CD14-positive monocyte (primary cell): Measurements from ENCODE around the gene WDSUB1. TPM values are rescaled to one million over a fixed set of nuclear protein-coding genes. Genes with fewer than 3 reads are reported as not detected.

Experiments used
- DNase-seq, 3 donors: peaks; one replicate each; pipeline ENCODE4 v3.0.0-alpha.2; 2011 to 2022
- H2AFZ ChIP-seq: 2 replicates; pipeline ENCODE4 v1.6.0; 2012; ENCODE audit warnings: mild to moderate bottlenecking, low read depth, low read length, inconsistent platforms; ENCODE audit not compliant: insufficient read depth, poor library complexity, severe bottlenecking
- H3K27ac ChIP-seq, 2 donors: 1 replicate in 1 of 2; 2 replicates in 1 of 2; pipeline ENCODE4 v1.5.1; 2012 to 2013; ENCODE audit warnings: low read length in 2 of 2, control low read depth in 1 of 2, inconsistent platforms in 1 of 2, low read depth in 1 of 2, mild to moderate bottlenecking in 1 of 2
- H3K27me3 ChIP-seq, 2 donors: one replicate each; pipeline versions ENCODE4 v1.6.0 to v1.6.1; 2011 to 2013; ENCODE audit warnings: low read length in 2 of 2; ENCODE audit not compliant: control insufficient read depth in 2 of 2, insufficient read depth in 2 of 2
- H3K36me3 ChIP-seq, 2 donors: replicated peaks in 1 of 2; 1 replicate in 1 of 2; 2 replicates in 1 of 2; pipeline versions ENCODE4 v1.5.1 to v1.6.1; 2012 to 2013; ENCODE audit warnings: low read length in 2 of 2, control low read depth in 1 of 2, inconsistent platforms in 1 of 2, mild to moderate bottlenecking in 1 of 2; ENCODE audit not compliant: insufficient read depth in 2 of 2, control insufficient read depth in 1 of 2
- H3K4me1 ChIP-seq, 2 donors: 1 replicate in 1 of 2; 2 replicates in 1 of 2; pipeline versions ENCODE4 v1.5.1 to v1.6.1; 2012 to 2013; ENCODE audit warnings: low read length in 2 of 2, control low read depth in 1 of 2, inconsistent platforms in 1 of 2, mild to moderate bottlenecking in 1 of 2, moderate library complexity in 1 of 2; ENCODE audit not compliant: insufficient read depth in 2 of 2, control insufficient read depth in 1 of 2
- H3K4me2 ChIP-seq: replicated peaks from 2 replicates; pipeline ENCODE3; 2012; ENCODE audit warnings: low read length, moderate library complexity, mild to moderate bottlenecking; ENCODE audit not compliant: poor library complexity, severe bottlenecking; ENCODE audit errors: extremely low read depth
- H3K4me3 ChIP-seq, 3 experiments: fragments of 200-600 bp in 1 of 3; sonication (generic) in 1 of 3; replicated peaks in 1 of 3; 1 replicate in 2 of 3; 2 replicates in 1 of 3; pipeline ENCODE4 v1.5.1; 2011 to 2013; ENCODE audit warnings: low read length in 3 of 3, mild to moderate bottlenecking in 3 of 3, control low read depth in 2 of 3, low read depth in 2 of 3, inconsistent platforms in 1 of 3, moderate library complexity in 1 of 3
- H3K79me2 ChIP-seq: 2 replicates; pipeline ENCODE4 v1.6.0; 2012; ENCODE audit warnings: mild to moderate bottlenecking, control low read depth, inconsistent platforms, low read length, moderate library complexity; ENCODE audit not compliant: insufficient read depth
- H3K9ac ChIP-seq: 2 replicates; pipeline ENCODE4 v1.6.0; 2017; ENCODE audit warnings: low read length, mild to moderate bottlenecking; ENCODE audit not compliant: insufficient read depth, poor library complexity, severe bottlenecking
- H3K9me3 ChIP-seq, 2 donors: replicated peaks in 1 of 2; 1 replicate in 1 of 2; 2 replicates in 1 of 2; pipeline versions ENCODE4 v1.5.1 to v1.6.1; 2012 to 2013; ENCODE audit warnings: low read length in 2 of 2, control low read depth in 1 of 2; ENCODE audit not compliant: control insufficient read depth in 1 of 2, insufficient read depth in 1 of 2
- H4K20me1 ChIP-seq: 2 replicates; pipeline ENCODE4 v1.6.0; 2012; ENCODE audit warnings: mild to moderate bottlenecking, low read length, control low read depth, moderate library complexity; ENCODE audit not compliant: insufficient read depth
- H3K27ac Mint-ChIP-seq, 7 donors: one replicate each; pipeline ENCODE4 v1.8.0; 2020; ENCODE audit warnings: mild to moderate bottlenecking in 7 of 7, mixed read lengths in 7 of 7, moderate library complexity in 6 of 7, inconsistent platforms in 2 of 7
- H3K27me3 Mint-ChIP-seq, 3 donors: one replicate each; pipeline ENCODE4 v1.8.0; 2021 to 2022; ENCODE audit warnings: low read depth in 3 of 3, mild to moderate bottlenecking in 3 of 3, mixed read lengths in 3 of 3, moderate library complexity in 3 of 3, inconsistent platforms in 1 of 3
- H3K36me3 Mint-ChIP-seq, 2 donors: one replicate each; pipeline ENCODE4 v1.8.0; 2020; ENCODE audit warnings: mixed read lengths in 2 of 2, inconsistent platforms in 1 of 2, mild to moderate bottlenecking in 1 of 2
- H3K4me1 Mint-ChIP-seq: one replicate; pipeline ENCODE4 v1.8.0; 2020; ENCODE audit warnings: mild to moderate bottlenecking, mixed read lengths
- H3K4me3 Mint-ChIP-seq, 2 donors: one replicate each; pipeline ENCODE4 v1.8.0; 2020; ENCODE audit warnings: mild to moderate bottlenecking in 2 of 2, mixed read lengths in 2 of 2, moderate library complexity in 1 of 2
- H3K9me3 Mint-ChIP-seq, 7 donors: one replicate each; pipeline ENCODE4 v1.8.0; 2020 to 2022; ENCODE audit warnings: mixed read lengths in 7 of 7, mild to moderate bottlenecking in 6 of 7, moderate library complexity in 6 of 7, inconsistent platforms in 2 of 7
- WGBS: methylation state at CpG from one replicate; pipeline ENCODE4 v1.1.5; 2013; ENCODE audit warnings: missing lambda C conversion rate; ENCODE audit not compliant: insufficient coverage; 5-methylcytosine and 5-hydroxymethylcytosine counted together
- intact Hi-C, 2 donors: fragments of 100-400 bp; cut with micrococcal nuclease; formaldehyde crosslinking; loops; one replicate each; pipeline versions ENCODE4 v1.15.0 to v1.15.1; 2023
- polyA plus RNA-seq, 3 donors: library from polyadenylated mRNA; depleted of rRNA in 1 of 3; unstranded in 2 of 3; stranded (reverse) in 1 of 3; fragments of 300-500 nt in 2 of 3; fragments of >200 nt in 1 of 3; fragmentation: Illumina TruSeq in 2 of 3; gene quantifications; 1 replicate in 2 of 3; 2 replicates in 1 of 3; pipeline ENCODE4 v1.2.3, GENCODE V29; 2012 to 2021
- TF ChIP-seq, protein P1 (sequence below): fragments of 200-600 bp; IDR thresholded peaks from one replicate; pipeline ENCODE4 v1.8.0; 2022; ENCODE audit warnings: antibody characterized with exemption, mild to moderate bottlenecking

The WDSUB1 gene
- polyA plus RNA-seq, 3 donors = 9.4 to 17.8 (median 10.1) TPM

DNA sequence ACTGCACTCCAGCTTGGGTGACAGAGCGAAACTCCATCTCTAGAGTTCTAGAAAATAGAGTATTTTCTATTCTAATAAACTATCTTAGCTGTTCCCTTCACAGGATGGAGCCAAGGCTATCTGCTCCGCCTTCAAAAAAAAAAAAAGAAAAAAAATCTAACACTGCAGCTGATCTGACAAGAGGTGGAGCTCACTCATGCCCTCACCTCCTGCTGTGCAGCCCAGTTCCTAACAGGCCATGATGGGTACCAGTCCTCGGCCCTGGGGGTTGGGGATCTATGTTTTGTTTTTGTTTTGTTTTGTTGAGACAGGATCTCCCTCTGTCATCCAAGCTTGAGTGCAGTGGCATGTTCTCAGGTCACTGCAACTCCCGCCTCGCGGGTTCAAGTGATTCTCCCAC, 3.0 kb downstream of the WDSUB1 start:
- Histone ChIP-seq H3K79me2 (peaks cover 47% of the 10 kb centered on the region), H3K9ac (no peak overlapping the region), H3K9me3 (no peaks in the 10 kb centered on the region), H4K20me1 (no peaks in the 10 kb centered on the region), H3K27me3 (no peaks in the 10 kb centered on the region), H3K27ac (no peak overlapping the region), H3K4me1 (peaks cover 13 to 26% of the 10 kb centered on the region in 2 donors), H3K4me3 (no peak overlapping the region), H3K4me2 (no peak overlapping the region), H2AFZ (no peak overlapping the region), H3K36me3 (peaks cover 13 to 42% of the 10 kb centered on the region in 2 donors)
- Mint-ChIP-seq H3K27me3 (peaks cover 0 to 2% (median 0%) of the 10 kb centered on the region in 3 donors), H3K4me3 (no peak overlapping the region), H3K9me3 (peaks cover 0 to 2% (median 0%) of the 10 kb centered on the region in 7 donors), H3K27ac (peak overlapping the region in 1 of 7 donors; percentile 82), H3K4me1 (peaks cover 25% of the 10 kb centered on the region), H3K36me3 (peaks cover 23 to 35% of the 10 kb centered on the region in 2 donors)
- no peak for DNase-seq
- intact Hi-C loops = no loop called here
- TF ChIP-seq, protein P1, sequence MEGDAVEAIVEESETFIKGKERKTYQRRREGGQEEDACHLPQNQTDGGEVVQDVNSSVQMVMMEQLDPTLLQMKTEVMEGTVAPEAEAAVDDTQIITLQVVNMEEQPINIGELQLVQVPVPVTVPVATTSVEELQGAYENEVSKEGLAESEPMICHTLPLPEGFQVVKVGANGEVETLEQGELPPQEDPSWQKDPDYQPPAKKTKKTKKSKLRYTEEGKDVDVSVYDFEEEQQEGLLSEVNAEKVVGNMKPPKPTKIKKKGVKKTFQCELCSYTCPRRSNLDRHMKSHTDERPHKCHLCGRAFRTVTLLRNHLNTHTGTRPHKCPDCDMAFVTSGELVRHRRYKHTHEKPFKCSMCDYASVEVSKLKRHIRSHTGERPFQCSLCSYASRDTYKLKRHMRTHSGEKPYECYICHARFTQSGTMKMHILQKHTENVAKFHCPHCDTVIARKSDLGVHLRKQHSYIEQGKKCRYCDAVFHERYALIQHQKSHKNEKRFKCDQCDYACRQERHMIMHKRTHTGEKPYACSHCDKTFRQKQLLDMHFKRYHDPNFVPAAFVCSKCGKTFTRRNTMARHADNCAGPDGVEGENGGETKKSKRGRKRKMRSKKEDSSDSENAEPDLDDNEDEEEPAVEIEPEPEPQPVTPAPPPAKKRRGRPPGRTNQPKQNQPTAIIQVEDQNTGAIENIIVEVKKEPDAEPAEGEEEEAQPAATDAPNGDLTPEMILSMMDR = no peak
- 86% methylated on average over 3 of the region's 6 CpGs for WGBS

DNA sequence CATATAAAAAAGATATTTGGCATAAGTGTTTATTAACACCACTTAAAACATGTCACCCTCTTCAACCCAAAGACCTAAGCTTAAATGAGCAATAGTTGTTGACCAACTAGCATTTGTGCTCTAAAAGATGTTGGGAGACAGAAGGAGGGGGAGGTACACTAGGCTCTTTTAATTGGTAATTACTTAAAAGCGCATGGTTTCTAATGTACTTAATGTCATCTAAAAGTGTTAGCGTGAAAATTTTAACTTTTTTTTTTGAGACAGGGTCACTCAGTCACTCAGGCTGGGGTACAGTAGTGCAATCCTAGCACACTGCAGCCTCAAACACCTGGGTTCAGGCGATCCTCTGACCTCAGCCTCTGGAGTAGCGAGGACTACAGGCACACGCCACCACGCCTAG, 5.5 kb downstream of the WDSUB1 start:
- Histone ChIP-seq H3K79me2 (peaks cover 42% of the 10 kb centered on the region), H2AFZ (no peak overlapping the region), H3K27ac (no peak overlapping the region), H3K4me3 (no peak overlapping the region), H3K9ac (no peak overlapping the region), H3K27me3 (no peaks in the 10 kb centered on the region), H4K20me1 (no peaks in the 10 kb centered on the region), H3K36me3 (peaks cover 16 to 60% of the 10 kb centered on the region in 2 donors), H3K9me3 (no peaks in the 10 kb centered on the region), H3K4me2 (no peak overlapping the region), H3K4me1 (peaks cover 9 to 13% of the 10 kb centered on the region in 2 donors)
- 94% methylated on average over 3 of the region's 6 CpGs for whole genome bisulfite sequencing
- no peak for DNase-seq
- peaks cover 0 to 2% (median 0%) of the 10 kb centered on the region in 7 donors for H3K9me3 Mint-ChIP-seq
- no peak overlapping the region for H3K4me3 Mint-ChIP-seq
- H3K27ac Mint-ChIP-seq = no peak overlapping the region
- intact Hi-C loops = no loop called here
- peaks cover 19% of the 10 kb centered on the region for H3K4me1 Mint-ChIP-seq
- H3K27me3 Mint-ChIP-seq = peaks cover 0 to 2% (median 0%) of the 10 kb centered on the region in 3 donors
- peaks cover 32 to 41% of the 10 kb centered on the region in 2 donors for H3K36me3 Mint-ChIP-seq
- TF ChIP-seq, protein P1 = no peak
